Panc1 (cell line): ENCODE measurements around the gene WDR49. TPM values are rescaled to one million over a fixed set of nuclear protein-coding genes. Genes with fewer than 3 reads are reported as not detected.

Experiments used
- ATAC-seq: fragments of 200-7000 bp; cut with Tn5 transposase; 2 replicates; pipeline ENCODE4 v1.9.1; 2020; ENCODE audit warnings: mild to moderate bottlenecking, moderate library complexity
- BruUV-seq: library from RNA; stranded (reverse); fragments of 400-500 nt; replicated peaks from 2 replicates; lab custom pipeline; 2021; lab: Mats Ljungman, UMichigan
- CTCF ChIA-PET: fragments of 300-600 bp; sonication (Branson Sonifier 250); formaldehyde crosslinking; loops from one replicate; lab custom pipeline; 2022; ENCODE audit warnings: antibody characterized with exemption; lab: Charles Lee
- POLR2A ChIA-PET: fragments of 300-600 bp; sonication (Branson Sonifier 250); formaldehyde crosslinking; loops from one replicate; lab custom pipeline; 2022; ENCODE audit warnings: antibody characterized with exemption; lab: Charles Lee
- DNase-seq: peaks from one replicate; pipeline ENCODE4 v3.0.0-alpha.2; 2010; ENCODE audit warnings: low read depth, low spot score
- H3K27ac ChIP-seq: 2 replicates; pipeline ENCODE4 v1.5.1; 2011; ENCODE audit warnings: mild to moderate bottlenecking, low read length, inconsistent platforms
- H3K27me3 ChIP-seq: fragments of 200-500 bp; sonication (Bioruptor generic); 2 replicates; pipeline ENCODE4 v1.6.0; 2014; ENCODE audit warnings: low read length, inconsistent platforms; ENCODE audit not compliant: control insufficient read depth, insufficient read depth
- H3K36me3 ChIP-seq: fragments of 200-500 bp; sonication (Bioruptor generic); 2 replicates; pipeline ENCODE4 v1.5.1; 2014; ENCODE audit warnings: inconsistent platforms, mild to moderate bottlenecking, low read length, moderate library complexity; ENCODE audit not compliant: control insufficient read depth, insufficient read depth
- H3K4me1 ChIP-seq: 2 replicates; pipeline ENCODE4 v1.5.1; 2011; ENCODE audit warnings: inconsistent platforms, mild to moderate bottlenecking, low read length, moderate library complexity; ENCODE audit not compliant: control insufficient read depth, insufficient read depth
- H3K4me3 ChIP-seq, 2 experiments: 2 replicates each; pipeline ENCODE4 v1.5.1; 2011 to 2012; ENCODE audit warnings: low read depth in 2 of 2, low read length in 2 of 2, mild to moderate bottlenecking in 2 of 2, inconsistent platforms in 1 of 2, moderate library complexity in 1 of 2
- H3K9me3 ChIP-seq: fragments of 200-500 bp; sonication (Bioruptor generic); 2 replicates; pipeline ENCODE4 v1.5.1; 2014; ENCODE audit warnings: low read depth, mild to moderate bottlenecking, inconsistent platforms, low read length, moderate library complexity; ENCODE audit not compliant: control insufficient read depth, insufficient read depth
- POLR2AphosphoS5 ChIP-seq: IDR thresholded peaks from 2 replicates; pipeline ENCODE4 v1.6.1; 2012; ENCODE audit warnings: mild to moderate bottlenecking, low read depth, low read length, moderate library complexity
- SIN3A ChIP-seq: IDR thresholded peaks from 2 replicates; pipeline ENCODE4 v1.6.1; 2012; ENCODE audit warnings: low read depth, mild to moderate bottlenecking, low read length, moderate library complexity, borderline replicate concordance; ENCODE audit not compliant: insufficient read depth
- TCF7L2 ChIP-seq: IDR thresholded peaks from 2 replicates; pipeline ENCODE4 v1.6.1; 2011; ENCODE audit warnings: mild to moderate bottlenecking, low read depth, low read length, inconsistent platforms
- in situ Hi-C: cut with HindIII; loops from 2 replicates; pipeline ENCODE4 v1.10.0; 2016; ENCODE audit warnings: low sequenced_read_pairs, low pct_unique_long_range_greater_than_20kb
- intact Hi-C: fragments of 100-400 bp; cut with micrococcal nuclease; formaldehyde crosslinking; loops from one replicate; pipeline ENCODE4 v1.10.0; 2022; ENCODE audit not compliant: unreplicated experiment
- total RNA-seq: library from RNA; stranded (reverse); gene quantifications from one replicate; pipeline ENCODE4 v1.2.1, GENCODE V29; 2021; ENCODE audit not compliant: unreplicated experiment
- TF ChIP-seq, protein P1 (sequence below), 2 experiments: IDR thresholded peaks; 2 replicates each; pipeline ENCODE4 v1.6.1; 2011 to 2012; ENCODE audit warnings: low read depth in 2 of 2, control low read depth in 1 of 2, low read length in 1 of 2, mild to moderate bottlenecking in 1 of 2, moderate library complexity in 1 of 2; ENCODE audit not compliant: insufficient read depth in 1 of 2
- TF ChIP-seq, protein P2 (sequence below): fragments of 450-650 bp; IDR thresholded peaks from 2 replicates; pipeline ENCODE4 v1.5.1; 2017; ENCODE audit warnings: mild to moderate bottlenecking

WDR49 gene
- total RNA-seq, 1 experiment from 2014 or later, result 0.23 TPM

DNA sequence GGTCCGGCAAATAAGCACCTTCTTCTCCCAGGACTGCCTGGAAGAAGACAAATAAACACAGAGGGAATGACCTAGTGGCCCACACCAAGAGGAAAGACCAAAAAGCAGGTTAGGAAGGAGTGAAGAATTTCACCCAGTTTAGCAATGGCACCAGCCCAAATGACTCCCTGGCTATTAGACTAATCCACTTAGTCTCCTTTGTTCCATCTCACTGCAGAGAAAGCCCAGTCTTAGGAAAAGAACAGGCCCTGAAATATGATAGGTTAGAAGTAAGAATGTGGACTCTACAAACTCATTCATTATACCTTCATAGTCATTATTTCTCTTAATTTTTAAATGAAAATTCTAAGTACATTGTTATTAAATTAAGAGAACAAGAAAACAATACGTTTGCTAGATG, 203.1 kb downstream of the WDR49 start:
- no peak overlapping the region for H3K4me3 ChIP-seq
- in situ Hi-C loops, result no loop called here
- H3K27ac ChIP-seq, result no peak overlapping the region
- intact Hi-C loops, result no loop called here
- BruUV-seq, result no TSS peak
- no peak for DNase-seq
- CTCF ChIA-PET, result no interaction called here
- TF ChIP-seq SIN3A, result no peak
- no peak for TF ChIP-seq POLR2AphosphoS5
- TF ChIP-seq, protein P1, sequence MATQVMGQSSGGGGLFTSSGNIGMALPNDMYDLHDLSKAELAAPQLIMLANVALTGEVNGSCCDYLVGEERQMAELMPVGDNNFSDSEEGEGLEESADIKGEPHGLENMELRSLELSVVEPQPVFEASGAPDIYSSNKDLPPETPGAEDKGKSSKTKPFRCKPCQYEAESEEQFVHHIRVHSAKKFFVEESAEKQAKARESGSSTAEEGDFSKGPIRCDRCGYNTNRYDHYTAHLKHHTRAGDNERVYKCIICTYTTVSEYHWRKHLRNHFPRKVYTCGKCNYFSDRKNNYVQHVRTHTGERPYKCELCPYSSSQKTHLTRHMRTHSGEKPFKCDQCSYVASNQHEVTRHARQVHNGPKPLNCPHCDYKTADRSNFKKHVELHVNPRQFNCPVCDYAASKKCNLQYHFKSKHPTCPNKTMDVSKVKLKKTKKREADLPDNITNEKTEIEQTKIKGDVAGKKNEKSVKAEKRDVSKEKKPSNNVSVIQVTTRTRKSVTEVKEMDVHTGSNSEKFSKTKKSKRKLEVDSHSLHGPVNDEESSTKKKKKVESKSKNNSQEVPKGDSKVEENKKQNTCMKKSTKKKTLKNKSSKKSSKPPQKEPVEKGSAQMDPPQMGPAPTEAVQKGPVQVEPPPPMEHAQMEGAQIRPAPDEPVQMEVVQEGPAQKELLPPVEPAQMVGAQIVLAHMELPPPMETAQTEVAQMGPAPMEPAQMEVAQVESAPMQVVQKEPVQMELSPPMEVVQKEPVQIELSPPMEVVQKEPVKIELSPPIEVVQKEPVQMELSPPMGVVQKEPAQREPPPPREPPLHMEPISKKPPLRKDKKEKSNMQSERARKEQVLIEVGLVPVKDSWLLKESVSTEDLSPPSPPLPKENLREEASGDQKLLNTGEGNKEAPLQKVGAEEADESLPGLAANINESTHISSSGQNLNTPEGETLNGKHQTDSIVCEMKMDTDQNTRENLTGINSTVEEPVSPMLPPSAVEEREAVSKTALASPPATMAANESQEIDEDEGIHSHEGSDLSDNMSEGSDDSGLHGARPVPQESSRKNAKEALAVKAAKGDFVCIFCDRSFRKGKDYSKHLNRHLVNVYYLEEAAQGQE (IDR thresholded peaks at IDR 0.05; ENCODE audit: insufficient read depth in 1 of 2, low read depth in 2 of 2, low read length in 1 of 2), result no peak
- TF ChIP-seq, protein P2, sequence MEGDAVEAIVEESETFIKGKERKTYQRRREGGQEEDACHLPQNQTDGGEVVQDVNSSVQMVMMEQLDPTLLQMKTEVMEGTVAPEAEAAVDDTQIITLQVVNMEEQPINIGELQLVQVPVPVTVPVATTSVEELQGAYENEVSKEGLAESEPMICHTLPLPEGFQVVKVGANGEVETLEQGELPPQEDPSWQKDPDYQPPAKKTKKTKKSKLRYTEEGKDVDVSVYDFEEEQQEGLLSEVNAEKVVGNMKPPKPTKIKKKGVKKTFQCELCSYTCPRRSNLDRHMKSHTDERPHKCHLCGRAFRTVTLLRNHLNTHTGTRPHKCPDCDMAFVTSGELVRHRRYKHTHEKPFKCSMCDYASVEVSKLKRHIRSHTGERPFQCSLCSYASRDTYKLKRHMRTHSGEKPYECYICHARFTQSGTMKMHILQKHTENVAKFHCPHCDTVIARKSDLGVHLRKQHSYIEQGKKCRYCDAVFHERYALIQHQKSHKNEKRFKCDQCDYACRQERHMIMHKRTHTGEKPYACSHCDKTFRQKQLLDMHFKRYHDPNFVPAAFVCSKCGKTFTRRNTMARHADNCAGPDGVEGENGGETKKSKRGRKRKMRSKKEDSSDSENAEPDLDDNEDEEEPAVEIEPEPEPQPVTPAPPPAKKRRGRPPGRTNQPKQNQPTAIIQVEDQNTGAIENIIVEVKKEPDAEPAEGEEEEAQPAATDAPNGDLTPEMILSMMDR, result no peak
- no peak for TF ChIP-seq TCF7L2
- ATAC-seq, result no peak
- POLR2A ChIA-PET, result no interaction called here
- no peaks in the 10 kb centered on the region for H3K9me3 ChIP-seq
- H3K27me3 ChIP-seq, result no peaks in the 10 kb centered on the region
- no peaks in the 10 kb centered on the region for H3K36me3 ChIP-seq
- H3K4me1 ChIP-seq, result no peaks in the 10 kb centered on the region

DNA sequence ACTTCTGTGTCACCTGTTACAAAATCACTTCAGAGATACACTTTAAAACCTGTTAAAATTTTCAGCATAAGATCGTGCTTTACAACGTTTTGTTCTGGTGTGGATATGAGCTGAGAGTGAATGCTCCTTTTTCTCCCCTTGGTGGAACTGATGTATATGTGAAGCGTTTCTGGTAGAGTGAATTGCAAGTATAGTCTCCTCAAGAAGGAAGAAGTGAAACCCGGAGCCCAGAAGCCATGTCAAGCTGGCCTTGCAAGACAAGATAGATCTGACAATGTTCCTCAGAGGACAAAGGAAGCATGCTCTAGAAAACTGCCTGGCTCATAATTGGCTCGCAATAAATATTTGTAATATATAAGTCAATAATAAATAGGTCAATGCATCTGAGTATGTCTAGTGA, 203.5 kb downstream of the WDR49 start:
- ChIA-PET POLR2A (no interaction called here), CTCF (no interaction called here)
- no peaks in the 10 kb centered on the region for H3K4me1 ChIP-seq
- ATAC-seq, result no peak
- H3K9me3 ChIP-seq, result no peaks in the 10 kb centered on the region
- H3K4me3 ChIP-seq, result no peak overlapping the region
- intact Hi-C loops (no loop called here), in situ Hi-C loops (no loop called here)
- BruUV-seq, result no TSS peak
- H3K36me3 ChIP-seq, result no peaks in the 10 kb centered on the region
- no peaks in the 10 kb centered on the region for H3K27me3 ChIP-seq
- H3K27ac ChIP-seq, result no peak overlapping the region
- TF ChIP-seq, protein P2, result no peak
- TF ChIP-seq POLR2AphosphoS5, result no peak
- DNase-seq, result no peak

DNA sequence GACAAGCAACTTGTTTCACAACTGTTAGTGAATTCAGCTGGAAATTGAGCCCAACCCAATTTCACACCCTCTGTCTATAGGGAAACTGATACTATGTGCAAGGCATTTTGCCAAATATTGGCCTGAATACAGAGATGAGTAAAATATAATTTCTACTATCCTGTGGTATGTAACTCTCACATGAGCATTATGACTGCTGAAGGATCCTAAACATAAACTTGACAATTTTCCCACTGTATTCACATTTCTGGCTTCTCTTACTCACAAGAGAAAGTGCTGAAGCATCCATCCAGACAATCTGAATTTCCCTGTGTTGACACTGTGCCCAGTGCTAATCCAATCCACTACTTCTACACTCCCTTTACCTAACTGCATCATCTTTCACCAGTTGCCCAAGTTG, 208.3 kb downstream of the WDR49 start:
- no peaks in the 10 kb centered on the region for H3K4me1 ChIP-seq
- no TSS peak for BruUV-seq
- intact Hi-C loops, result no loop called here
- DNase-seq, result no peak
- no peak for ATAC-seq
- H3K36me3 ChIP-seq, result no peaks in the 10 kb centered on the region
- TF ChIP-seq POLR2AphosphoS5, result no peak
- TF ChIP-seq TCF7L2, result no peak
- TF ChIP-seq SIN3A, result no peak
- TF ChIP-seq, protein P1 (IDR thresholded peaks at IDR 0.05; ENCODE audit: insufficient read depth in 1 of 2, low read depth in 2 of 2, low read length in 1 of 2), result no peak
- TF ChIP-seq, protein P2, result no peak
- in situ Hi-C loops, result no loop called here
- H3K9me3 ChIP-seq, result no peaks in the 10 kb centered on the region
- CTCF ChIA-PET, result no interaction called here
- no peak overlapping the region for H3K4me3 ChIP-seq
- POLR2A ChIA-PET, result no interaction called here
- no peaks in the 10 kb centered on the region for H3K27me3 ChIP-seq
- no peak overlapping the region for H3K27ac ChIP-seq
